Measurements from ENCODE around the gene ZFPM1.

ZFPM1 gene

DNA sequence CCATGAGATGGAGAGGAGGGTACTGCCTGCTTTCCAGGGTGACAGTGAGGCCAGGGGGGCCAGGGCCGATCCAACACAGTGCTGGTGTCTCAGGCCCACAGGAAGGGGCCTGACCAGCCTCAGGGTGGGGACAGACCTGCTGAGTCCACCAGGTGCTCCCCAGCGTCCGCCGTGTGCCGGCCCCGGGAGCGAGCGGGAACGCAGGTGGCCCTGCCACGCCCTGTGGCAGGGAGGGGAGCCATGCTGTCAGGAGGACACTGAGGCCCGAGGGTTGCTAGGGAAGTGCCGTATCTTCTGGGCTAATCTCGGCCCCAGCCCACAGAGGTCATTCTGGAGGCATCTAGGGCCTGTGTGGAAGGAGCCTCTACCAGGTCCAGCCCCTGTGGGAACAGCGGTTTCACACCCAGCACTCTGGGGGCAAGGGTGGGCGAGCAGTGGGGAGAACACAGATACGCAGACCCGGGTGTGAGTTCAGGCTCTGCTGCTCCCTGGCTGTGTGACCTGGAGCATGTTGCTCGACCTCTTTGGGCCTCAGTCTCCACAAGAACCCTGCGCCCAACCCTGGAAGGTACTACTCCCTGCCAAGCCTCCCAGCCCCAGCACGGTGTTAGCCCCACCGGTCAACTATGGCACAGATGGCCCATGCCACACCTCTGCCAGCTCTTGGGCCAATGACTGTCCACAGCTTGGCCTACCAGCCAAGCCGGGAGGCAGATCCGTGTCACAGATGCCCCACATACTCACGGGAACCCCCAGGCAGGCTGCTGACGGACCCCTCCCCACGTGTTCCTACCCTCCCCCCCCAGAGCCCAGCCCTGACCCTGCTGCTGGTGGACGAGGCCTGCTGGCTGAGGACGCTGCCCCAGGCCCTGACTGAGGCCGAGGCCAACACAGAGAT, 73.2 kb downstream of the ZFPM1 start:
- Histone ChIP-seq H3K27me3 (ENCODE audit: control insufficient read depth, insufficient read depth, low read length) (no peaks in the 10 kb centered on the region), H3K4me2 (ENCODE audit: low read length) (no peak overlapping the region), H3K4me1 (no peaks in the 10 kb centered on the region), H3K36me3 (ENCODE audit: control insufficient read depth, insufficient read depth, low read length) (no peaks in the 10 kb centered on the region), H3K9me3 (ENCODE audit: control insufficient read depth, low read length) (no peaks in the 10 kb centered on the region), H3K27ac (no peak overlapping the region), H3K79me2 (no peaks in the 10 kb centered on the region), H3K9ac (no peak overlapping the region), H2AFZ (no peak overlapping the region), H3K4me3 (ENCODE audit: low read depth, low read length) (no peak overlapping the region)
- TF ChIP-seq, protein P1, sequence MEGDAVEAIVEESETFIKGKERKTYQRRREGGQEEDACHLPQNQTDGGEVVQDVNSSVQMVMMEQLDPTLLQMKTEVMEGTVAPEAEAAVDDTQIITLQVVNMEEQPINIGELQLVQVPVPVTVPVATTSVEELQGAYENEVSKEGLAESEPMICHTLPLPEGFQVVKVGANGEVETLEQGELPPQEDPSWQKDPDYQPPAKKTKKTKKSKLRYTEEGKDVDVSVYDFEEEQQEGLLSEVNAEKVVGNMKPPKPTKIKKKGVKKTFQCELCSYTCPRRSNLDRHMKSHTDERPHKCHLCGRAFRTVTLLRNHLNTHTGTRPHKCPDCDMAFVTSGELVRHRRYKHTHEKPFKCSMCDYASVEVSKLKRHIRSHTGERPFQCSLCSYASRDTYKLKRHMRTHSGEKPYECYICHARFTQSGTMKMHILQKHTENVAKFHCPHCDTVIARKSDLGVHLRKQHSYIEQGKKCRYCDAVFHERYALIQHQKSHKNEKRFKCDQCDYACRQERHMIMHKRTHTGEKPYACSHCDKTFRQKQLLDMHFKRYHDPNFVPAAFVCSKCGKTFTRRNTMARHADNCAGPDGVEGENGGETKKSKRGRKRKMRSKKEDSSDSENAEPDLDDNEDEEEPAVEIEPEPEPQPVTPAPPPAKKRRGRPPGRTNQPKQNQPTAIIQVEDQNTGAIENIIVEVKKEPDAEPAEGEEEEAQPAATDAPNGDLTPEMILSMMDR (IDR thresholded peaks at IDR 0.05) = no peak

GRCh38 chr16:88526906-88527185, 73.8 kb downstream of the ZFPM1 start:
- H3K36me3 ChIP-seq (ENCODE audit: control insufficient read depth, insufficient read depth, low read length) = no peaks in the 10 kb centered on the region
- no peak overlapping the region for H3K4me2 ChIP-seq (ENCODE audit: low read length)
- no peaks in the 10 kb centered on the region for H3K4me1 ChIP-seq
- no peaks in the 10 kb centered on the region for H3K9me3 ChIP-seq (ENCODE audit: control insufficient read depth, low read length)
- no peak overlapping the region for H3K9ac ChIP-seq
- H3K79me2 ChIP-seq = no peaks in the 10 kb centered on the region
- H2AFZ ChIP-seq = no peak overlapping the region
- H3K27ac ChIP-seq = no peak overlapping the region
- no peak overlapping the region for H3K4me3 ChIP-seq (ENCODE audit: low read depth, low read length)
- TF ChIP-seq, protein P1 (IDR thresholded peaks at IDR 0.05) = no peak
- H3K27me3 ChIP-seq (ENCODE audit: control insufficient read depth, insufficient read depth, low read length) = no peaks in the 10 kb centered on the region

DNA sequence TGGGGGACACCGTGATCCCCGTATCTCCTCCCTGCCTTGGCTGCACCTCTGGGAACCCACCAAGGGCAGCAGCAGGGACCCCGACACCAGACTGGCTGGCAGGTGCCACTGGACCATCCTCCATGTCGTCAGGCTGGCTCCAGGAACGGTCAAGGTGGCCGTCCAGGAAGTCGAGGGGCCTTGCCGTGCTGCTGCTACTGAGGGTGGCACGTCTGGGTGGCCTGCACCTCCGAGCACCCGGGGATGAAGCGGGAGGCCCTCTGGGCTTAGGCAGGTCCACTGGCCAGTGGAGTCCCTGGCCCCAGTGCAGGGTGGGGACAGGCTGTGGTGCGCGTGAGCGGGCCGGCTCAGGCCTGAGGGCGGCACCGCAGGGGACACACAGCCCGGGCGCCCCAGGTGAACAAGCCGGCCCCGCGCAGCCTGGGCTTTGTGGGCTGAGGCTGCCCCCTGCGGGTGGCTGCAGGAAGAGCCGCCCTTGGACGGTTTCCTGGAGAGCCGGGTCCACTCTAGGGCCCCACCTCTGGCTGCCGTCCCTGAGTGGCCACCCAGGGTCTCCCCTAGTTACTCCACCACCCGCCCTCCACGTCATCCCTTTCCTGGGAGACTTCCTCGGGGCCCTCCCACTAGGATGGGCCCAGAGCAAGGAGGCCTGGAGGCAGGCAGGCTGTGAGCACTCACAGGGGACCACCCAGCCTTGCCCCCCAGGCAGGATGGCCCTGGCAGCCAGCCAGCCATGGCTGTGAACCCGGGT, 74.3 kb downstream of the ZFPM1 start:
- TF ChIP-seq, protein P1 (IDR thresholded peaks at IDR 0.05) = peak; percentile 90
- Histone ChIP-seq H3K79me2 (no peaks in the 10 kb centered on the region), H3K36me3 (ENCODE audit: control insufficient read depth, insufficient read depth, low read length) (no peaks in the 10 kb centered on the region), H2AFZ (no peak overlapping the region), H3K27ac (no peak overlapping the region), H3K4me1 (no peaks in the 10 kb centered on the region), H3K27me3 (ENCODE audit: control insufficient read depth, insufficient read depth, low read length) (no peaks in the 10 kb centered on the region), H3K4me3 (ENCODE audit: low read depth, low read length) (no peak overlapping the region), H3K4me2 (ENCODE audit: low read length) (no peak overlapping the region), H3K9ac (no peak overlapping the region), H3K9me3 (ENCODE audit: control insufficient read depth, low read length) (no peaks in the 10 kb centered on the region)

DNA sequence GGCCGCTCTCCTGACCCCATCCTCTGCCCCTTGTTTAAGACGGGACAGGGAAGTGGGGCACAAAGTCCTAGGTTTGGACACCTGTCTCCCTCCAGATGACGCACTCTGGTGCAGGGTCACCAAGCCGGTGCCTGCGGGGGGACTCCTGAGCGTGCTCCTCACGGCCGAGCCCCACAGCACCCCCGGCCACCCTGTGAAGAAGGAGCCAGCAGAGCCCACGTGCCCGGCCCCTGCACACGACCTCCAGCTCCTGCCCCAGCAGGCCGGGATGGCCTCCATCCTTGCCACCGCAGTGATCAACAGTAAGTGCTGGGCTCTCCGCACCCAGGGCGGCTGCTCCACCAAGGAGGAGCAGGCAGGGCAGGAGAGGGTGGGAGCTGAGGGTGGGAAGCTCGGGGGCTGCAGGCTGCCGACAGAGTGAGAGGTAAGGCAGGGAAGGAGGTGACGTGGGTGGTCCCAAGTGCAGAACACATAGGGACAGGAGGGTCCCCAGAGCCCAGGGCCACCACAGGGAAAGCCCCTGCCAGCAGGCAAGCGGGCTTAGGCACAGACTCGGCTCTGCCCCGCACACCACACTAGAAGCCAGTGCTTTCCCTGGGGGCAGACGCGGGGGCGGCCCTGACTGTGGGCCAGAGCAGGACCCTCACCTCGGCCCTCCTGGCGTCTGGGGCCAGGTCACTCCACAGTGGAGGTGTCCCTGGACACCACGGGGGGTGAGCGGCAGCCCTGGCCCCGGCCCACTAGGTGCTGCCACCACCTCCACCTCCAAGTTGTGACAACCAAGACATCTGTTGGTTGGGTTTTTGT, 75.1 kb downstream of the ZFPM1 start:
- Histone ChIP-seq H3K27ac (no peak overlapping the region), H3K36me3 (ENCODE audit: control insufficient read depth, insufficient read depth, low read length) (no peaks in the 10 kb centered on the region), H3K9ac (no peak overlapping the region), H3K4me2 (ENCODE audit: low read length) (no peak overlapping the region), H2AFZ (no peak overlapping the region), H3K4me1 (no peaks in the 10 kb centered on the region), H3K9me3 (ENCODE audit: control insufficient read depth, low read length) (no peaks in the 10 kb centered on the region), H3K4me3 (ENCODE audit: low read depth, low read length) (no peak overlapping the region), H3K27me3 (ENCODE audit: control insufficient read depth, insufficient read depth, low read length) (no peaks in the 10 kb centered on the region), H3K79me2 (no peaks in the 10 kb centered on the region)
- TF ChIP-seq, protein P1 (IDR thresholded peaks at IDR 0.05) = no peak

All from parathyroid adenoma (tissue), 2 donors.